Kidney epithelial cell (primary cell): ENCODE data around the gene PDHB. TPM values are rescaled to one million over a fixed set of nuclear protein-coding genes. Genes with fewer than 3 reads are reported as not detected.
A peak's percentile ranks its signal among the peaks of the same experiment; 100 is the strongest.
"Not testable (repeated sequence)": the region's sequence is repeated elsewhere in the genome, so short reads cannot be mapped to it uniquely, and the experiment has no call there.

Experiments
- DNase-seq: peaks from one replicate; pipeline ENCODE4 v3.0.0-alpha.2; 2010; ENCODE audit warnings: low read depth
- H3K27me3 ChIP-seq: 2 replicates; pipeline ENCODE4 v1.6.0; 2011; ENCODE audit warnings: low read length; ENCODE audit not compliant: control insufficient read depth, insufficient read depth
- H3K36me3 ChIP-seq: 2 replicates; pipeline ENCODE4 v1.5.1; 2011; ENCODE audit warnings: low read length; ENCODE audit not compliant: control insufficient read depth, insufficient read depth
- H3K4me3 ChIP-seq: 2 replicates; pipeline ENCODE4 v1.5.1; 2011; ENCODE audit warnings: low read depth, mild to moderate bottlenecking, control low read depth, low read length
- CTCF ChIP-seq: IDR thresholded peaks from 2 replicates; pipeline ENCODE4 v1.5.1; 2011; ENCODE audit warnings: mild to moderate bottlenecking, moderate library complexity, low read length, control low read depth, inconsistent platforms; ENCODE audit not compliant: insufficient read depth, poor library complexity, severe bottlenecking
- total RNA-seq: library from RNA; depleted of rRNA; stranded (reverse); fragments of >200 nt; gene quantifications from 2 replicates; pipeline ENCODE4 v1.2.3, GENCODE V29; 2015

Gene PDHB
- total RNA-seq, 1 donor from 2014 or later, result 62.8 TPM

GRCh38 chr3:58452176-58452575 is 18.5 kb upstream of the PDHB start:
- H3K36me3 ChIP-seq, result no peaks in the 10 kb centered on the region
- no peaks in the 10 kb centered on the region for H3K27me3 ChIP-seq
- DNase-seq, result no peak
- no peak for TF ChIP-seq CTCF
- H3K4me3 ChIP-seq, result no peak overlapping the region

GRCh38 chr3:58441514-58442450 is 8.2 kb upstream of the PDHB start:
- Histone ChIP-seq H3K36me3 (no peaks in the 10 kb centered on the region), H3K4me3 (no peak overlapping the region), H3K27me3 (no peaks in the 10 kb centered on the region)
- TF ChIP-seq CTCF, result no peak
- DNase-seq, result no peak

GRCh38 chr3:58440996-58441355 is 7.3 kb upstream of the PDHB start:
- DNase-seq, H3K27me3 ChIP-seq, H3K36me3 ChIP-seq, H3K4me3 ChIP-seq: not testable (repeated sequence)

- DNase-seq, H3K27me3 ChIP-seq, H3K4me3 ChIP-seq, H3K36me3 ChIP-seq: not testable (repeated sequence)
Measured at GRCh38 chr3:58437276-58437675, 3.6 kb upstream of the PDHB start.

- H3K36me3 ChIP-seq, result no peaks in the 10 kb centered on the region
- DNase-seq, result no peak
- H3K4me3 ChIP-seq, result no peak overlapping the region
- no peak for TF ChIP-seq CTCF
- H3K27me3 ChIP-seq, result no peaks in the 10 kb centered on the region
Measured at GRCh38 chr3:58434990-58435389, 1.4 kb upstream of the PDHB start.

GRCh38 chr3:58434511-58434910 is 879 bp upstream of the PDHB start:
- no peaks in the 10 kb centered on the region for H3K36me3 ChIP-seq
- no peak overlapping the region for H3K4me3 ChIP-seq
- DNase-seq, result no peak
- H3K27me3 ChIP-seq, result no peaks in the 10 kb centered on the region
- no peak for TF ChIP-seq CTCF

- no peak for TF ChIP-seq CTCF
- no peak for DNase-seq
- Histone ChIP-seq H3K4me3 (peak overlapping the region; percentile 92), H3K27me3 (no peaks in the 10 kb centered on the region), H3K36me3 (peaks cover 3% of the 10 kb centered on the region)
Measured at GRCh38 chr3:58434168-58434504, 504 bp upstream of the PDHB start.
